ENCODE results near the gene AGPAT3.
"Not testable (repeated sequence)": the region's sequence is repeated elsewhere in the genome, so short reads cannot be mapped to it uniquely, and the experiment has no call there.

The AGPAT3 gene

GRCh38 chr21:43882952-43883545 lies 18.0 kb downstream of the AGPAT3 start:
- DNase-seq (ENCODE audit: low read depth, low spot score), result no peak

GRCh38 chr21:43884012-43884860 lies 19.2 kb downstream of the AGPAT3 start:
- DNase-seq (ENCODE audit: low read depth, low spot score), result no peak

GRCh38 chr21:43884861-43885417 lies 19.9 kb downstream of the AGPAT3 start:
- no peak for DNase-seq (ENCODE audit: low read depth, low spot score)

- DNase-seq (ENCODE audit: low read depth, low spot score), result no peak
Measured at GRCh38 chr21:43885721-43886120, 20.7 kb downstream of the AGPAT3 start.

GRCh38 chr21:43886565-43886964 lies 21.5 kb downstream of the AGPAT3 start:
- no peak for DNase-seq (ENCODE audit: low read depth, low spot score)

GRCh38 chr21:43889069-43889468 lies 24.0 kb downstream of the AGPAT3 start:
- no peak for DNase-seq (ENCODE audit: low read depth, low spot score)

- no peak for DNase-seq (ENCODE audit: low read depth, low spot score)
Measured at GRCh38 chr21:43890042-43890441, 25.0 kb downstream of the AGPAT3 start.

GRCh38 chr21:43892334-43892733 lies 27.3 kb downstream of the AGPAT3 start:
- DNase-seq (ENCODE audit: low read depth, low spot score), result no peak

- no peak for DNase-seq (ENCODE audit: low read depth, low spot score)
Measured at GRCh38 chr21:43892984-43893535, 28.0 kb downstream of the AGPAT3 start.

GRCh38 chr21:43893536-43894205 lies 28.6 kb downstream of the AGPAT3 start:
- no peak for DNase-seq (ENCODE audit: low read depth, low spot score)

GRCh38 chr21:43894206-43894577 lies 29.2 kb downstream of the AGPAT3 start:
- no peak for DNase-seq (ENCODE audit: low read depth, low spot score)

- DNase-seq (ENCODE audit: low read depth, low spot score), result no peak
Measured at GRCh38 chr21:43895196-43895595, 30.2 kb downstream of the AGPAT3 start.

GRCh38 chr21:43896696-43897299 lies 31.8 kb downstream of the AGPAT3 start:
- DNase-seq (ENCODE audit: low read depth, low spot score), result not testable (repeated sequence)

- no peak for DNase-seq (ENCODE audit: low read depth, low spot score)
Measured at GRCh38 chr21:43899307-43900077, 34.5 kb downstream of the AGPAT3 start.

- no peak for DNase-seq (ENCODE audit: low read depth, low spot score)
Measured at GRCh38 chr21:43900078-43900385, 35.0 kb downstream of the AGPAT3 start.

GRCh38 chr21:43900690-43901089 lies 35.7 kb downstream of the AGPAT3 start:
- no peak for DNase-seq (ENCODE audit: low read depth, low spot score)

GRCh38 chr21:43902441-43902840 lies 37.4 kb downstream of the AGPAT3 start:
- DNase-seq (ENCODE audit: low read depth, low spot score), result no peak

GRCh38 chr21:43903451-43904091 lies 38.5 kb downstream of the AGPAT3 start:
- no peak for DNase-seq (ENCODE audit: low read depth, low spot score)

GRCh38 chr21:43904331-43904781 lies 39.3 kb downstream of the AGPAT3 start:
- DNase-seq (ENCODE audit: low read depth, low spot score), result no peak

- DNase-seq (ENCODE audit: low read depth, low spot score), result no peak
Measured at GRCh38 chr21:43905726-43906455, 40.9 kb downstream of the AGPAT3 start.
